ENCODE measurements around the gene LUC7L2. TPM values are rescaled to one million over a fixed set of nuclear protein-coding genes. Genes with fewer than 3 reads are reported as not detected.

The LUC7L2 gene
- total and polyA plus RNA-seq, 10 of the 15 experiments (the other 5 are each of a cell fraction or from before 2014, with no cell fraction given) = 31.7 to 98.7 (median 68.6) TPM

GRCh38 chr7:139340037-139340807, 19.5 kb upstream of the LUC7L2 start (continued):
- TF ChIP-seq CTCF (IDR thresholded peaks at IDR 0.05 in 2 of 3, conservative IDR thresholded peaks at IDR 0.05 in 1 of 3; ENCODE audit: control insufficient read depth in 2 of 3, extremely low read depth in 1 of 3, insufficient read depth in 1 of 3, low read depth in 3 of 3, low read length in 3 of 3) = peak; percentile 54 to 81 (median 68)
- peak; percentile 94 for TF ChIP-seq ZNF687 (IDR thresholded peaks at IDR 0.05)
- TF ChIP-seq FOXM1 (IDR thresholded peaks at IDR 0.05; ENCODE audit: low read depth, low read length) = peak; percentile 26; the same call in 1 of the 2 replicates
- no peak for TF ChIP-seq RBBP5 (conservative IDR thresholded peaks at IDR 0.05)

- Histone ChIP-seq H3K9me3 (replicated peaks; ENCODE audit: control insufficient read depth, insufficient read depth, low read length) (peaks cover 5% of the 10 kb centered on the region), H3K36me3 (ENCODE audit: control insufficient read depth in 2 of 2, insufficient read depth in 2 of 2, low read length in 1 of 2) (no peaks in the 10 kb centered on the region), H3K27me3 (replicated peaks in 1 of 2; ENCODE audit: control insufficient read depth in 2 of 2, insufficient read depth in 2 of 2, low read length in 1 of 2) (no peaks in the 10 kb centered on the region), H3K9ac (ENCODE audit: control insufficient read depth, insufficient read depth, low read length) (peak overlapping the region; percentile 98), H3K27ac (ENCODE audit: control insufficient read depth, insufficient read depth) (peak overlapping the region; percentile 97), H3K79me2 (ENCODE audit: control insufficient read depth, insufficient read depth, low read length) (peaks cover 18% of the 10 kb centered on the region), H3K4me1 (ENCODE audit: control insufficient read depth, insufficient read depth, low read length) (no peaks in the 10 kb centered on the region), H3K4me2 (ENCODE audit: control insufficient read depth, insufficient read depth) (peak overlapping the region; percentile 65), H3K4me3 (peak overlapping the region; percentile 84), H4K20me1 (ENCODE audit: control insufficient read depth, insufficient read depth) (no peaks in the 10 kb centered on the region), H2AFZ (ENCODE audit: control insufficient read depth, low read depth, low read length) (peak overlapping the region; percentile 92)
- 0% methylated on average over 9 of the region's 9 CpGs for WGBS (ENCODE audit: insufficient coverage, insufficient replicate concordance, low lambda C conversion rate, missing lambda C conversion rate)
- no peak for FAIRE-seq
- in situ Hi-C loops (cut with MboI) (no loop called here), intact Hi-C loops (cut with micrococcal nuclease; ENCODE audit: unreplicated experiment) (loop anchor here (1.0 kb wide), 2 partner anchors 19 to 231 kb away; partner anchors contain the start of genes LUC7L2 and ZC3HAV1)
- ChIA-PET RAD21 (ENCODE audit: unreplicated experiment) (no interaction called here), POLR2A (no interaction called here), CTCF (interaction anchor here (1.0 kb wide), 1 partner anchor 17 kb away, joined by 7 read pairs; no protein-coding TSS in a partner anchor), SMC1A (ENCODE audit: uncharacterized antibody, unreplicated experiment) (no interaction called here)
- no peak for ATAC-seq
- DNase-seq (ENCODE audit: low read depth, low spot score) = no peak
- BruUV-seq (replicated peaks) = no TSS peak
- TF ChIP-seq POLR2AphosphoS2 (IDR thresholded peaks at IDR 0.05; ENCODE audit: low read depth, low read length) (no peak; the same call in 1 of the 2 replicates), PAX8 (IDR thresholded peaks at IDR 0.05) (0 out of 2 replicates have a peak, but pooled peaks have one; percentile 22), HDAC2 (IDR thresholded peaks at IDR 0.05) (no peak), USF1 (IDR thresholded peaks at IDR 0.05; ENCODE audit: borderline replicate concordance, extremely low read length, insufficient read depth, low read depth, low read length) (no peak), SMAD1 (IDR thresholded peaks at IDR 0.05; ENCODE audit: low read depth, partially characterized antibody) (no peak), SUPT20H (IDR thresholded peaks at IDR 0.05; ENCODE audit: borderline replicate concordance, control insufficient read depth, low read depth, low read length) (no peak), FOXK2 (IDR thresholded peaks at IDR 0.05) (no peak), YY1 (IDR thresholded peaks at IDR 0.05; ENCODE audit: low read depth, low read length) (no peak), USF2 (IDR thresholded peaks at IDR 0.05; ENCODE audit: borderline replicate concordance, low read depth, low read length) (no peak)
Observed at GRCh38 chr7:139340808-139341057, 19.0 kb upstream of the LUC7L2 start.
